Thyroid gland (tissue), 4 donors: ENCODE results near the gene USP48.

Source experiments
- POLR2A ChIP-seq, 2 donors: fragments of 450-650 bp; IDR thresholded peaks; one replicate each; pipeline ENCODE4 v1.6.1; 2017; ENCODE audit warnings: antibody characterized with exemption in 2 of 2, mild to moderate bottlenecking in 2 of 2, moderate library complexity in 1 of 2
- TF ChIP-seq, protein P1 (sequence below), 6 experiments: fragments of 200-600 bp in 3 of 6; fragments of 450-650 bp in 3 of 6; sonication (generic) in 3 of 6; IDR thresholded peaks; one replicate each; pipeline ENCODE4 v1.5.1; 2016 to 2019; ENCODE audit warnings: antibody characterized with exemption in 6 of 6, mild to moderate bottlenecking in 2 of 6, inconsistent platforms in 1 of 6, moderate library complexity in 1 of 6

DNA sequence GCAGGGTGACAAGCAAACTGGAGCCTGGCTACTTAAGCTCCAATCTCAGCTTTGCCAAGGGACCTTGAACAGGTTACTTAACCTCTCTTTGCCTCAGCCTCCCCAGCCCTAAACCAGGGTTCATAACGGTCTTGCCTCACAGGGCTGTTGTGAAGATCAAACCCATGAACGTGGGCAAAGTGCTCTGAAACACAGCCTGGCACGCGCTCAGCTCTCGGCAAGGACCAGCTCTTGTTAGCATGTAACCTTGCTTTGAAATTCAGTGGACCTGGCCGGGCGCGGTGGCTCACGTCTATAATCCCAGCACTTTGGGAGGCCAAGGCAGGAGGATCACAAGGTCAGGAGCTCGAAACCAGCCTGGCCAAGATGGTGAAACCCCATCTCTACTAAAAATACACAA is 138.6 kb downstream of the USP48 start:
- TF ChIP-seq, protein P1, sequence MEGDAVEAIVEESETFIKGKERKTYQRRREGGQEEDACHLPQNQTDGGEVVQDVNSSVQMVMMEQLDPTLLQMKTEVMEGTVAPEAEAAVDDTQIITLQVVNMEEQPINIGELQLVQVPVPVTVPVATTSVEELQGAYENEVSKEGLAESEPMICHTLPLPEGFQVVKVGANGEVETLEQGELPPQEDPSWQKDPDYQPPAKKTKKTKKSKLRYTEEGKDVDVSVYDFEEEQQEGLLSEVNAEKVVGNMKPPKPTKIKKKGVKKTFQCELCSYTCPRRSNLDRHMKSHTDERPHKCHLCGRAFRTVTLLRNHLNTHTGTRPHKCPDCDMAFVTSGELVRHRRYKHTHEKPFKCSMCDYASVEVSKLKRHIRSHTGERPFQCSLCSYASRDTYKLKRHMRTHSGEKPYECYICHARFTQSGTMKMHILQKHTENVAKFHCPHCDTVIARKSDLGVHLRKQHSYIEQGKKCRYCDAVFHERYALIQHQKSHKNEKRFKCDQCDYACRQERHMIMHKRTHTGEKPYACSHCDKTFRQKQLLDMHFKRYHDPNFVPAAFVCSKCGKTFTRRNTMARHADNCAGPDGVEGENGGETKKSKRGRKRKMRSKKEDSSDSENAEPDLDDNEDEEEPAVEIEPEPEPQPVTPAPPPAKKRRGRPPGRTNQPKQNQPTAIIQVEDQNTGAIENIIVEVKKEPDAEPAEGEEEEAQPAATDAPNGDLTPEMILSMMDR (IDR thresholded peaks at IDR 0.05) = no peak
- TF ChIP-seq POLR2A (IDR thresholded peaks at IDR 0.05) = no peak
